Measurements from ENCODE around the gene VWC2L. TPM values are rescaled to one million over a fixed set of nuclear protein-coding genes. Genes with fewer than 3 reads are reported as not detected.

The VWC2L gene
- total RNA-seq, 2 experiments from 2014 or later = not detected

DNA sequence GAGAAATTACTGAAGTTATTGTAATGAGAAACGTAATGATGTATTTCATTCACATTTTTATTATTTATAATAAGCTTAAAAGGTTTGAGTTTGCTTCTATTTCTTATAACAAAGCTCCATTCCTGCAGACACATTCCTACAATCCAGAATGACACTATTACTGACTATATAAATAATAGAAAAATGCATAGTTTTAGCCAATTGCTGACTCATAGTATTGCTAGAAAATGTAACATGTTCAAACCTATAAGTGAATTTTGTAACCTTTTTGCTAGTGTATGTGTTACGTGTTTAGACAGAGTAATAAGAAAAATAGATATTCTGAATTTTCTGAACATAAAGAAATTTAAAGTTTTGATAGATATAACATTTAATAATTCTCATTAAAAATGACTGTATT is 9.3 kb upstream of the VWC2L start:
- Mint-ChIP-seq H3K4me1 (no peaks in the 10 kb centered on the region), H3K27me3 (no peaks in the 10 kb centered on the region), H3K36me3 (ENCODE audit: low read depth) (no peaks in the 10 kb centered on the region), H3K4me3 (no peak overlapping the region), H3K27ac (no peak overlapping the region), H3K9me3 (no peaks in the 10 kb centered on the region)
- CTCF ChIA-PET = no interaction called here
- DNase-seq = no peak
- POLR2A ChIA-PET = no interaction called here

- Mint-ChIP-seq H3K4me1 (no peaks in the 10 kb centered on the region), H3K36me3 (ENCODE audit: low read depth) (no peaks in the 10 kb centered on the region), H3K27me3 (no peaks in the 10 kb centered on the region), H3K27ac (no peak overlapping the region), H3K9me3 (no peaks in the 10 kb centered on the region), H3K4me3 (no peak overlapping the region)
- DNase-seq = no peak
- POLR2A ChIA-PET = no interaction called here
- CTCF ChIA-PET = no interaction called here
Measured at GRCh38 chr2:214410128-214410775, 602 bp upstream of the VWC2L start.

- Mint-ChIP-seq H3K36me3 (ENCODE audit: low read depth) (no peaks in the 10 kb centered on the region), H3K9me3 (no peaks in the 10 kb centered on the region), H3K4me3 (no peak overlapping the region), H3K27me3 (no peaks in the 10 kb centered on the region), H3K4me1 (no peaks in the 10 kb centered on the region), H3K27ac (no peak overlapping the region)
- POLR2A ChIA-PET = no interaction called here
- DNase-seq = no peak
- CTCF ChIA-PET = no interaction called here
Measured at GRCh38 chr2:214412679-214413078, 1.8 kb downstream of the VWC2L start.

- DNase-seq = no peak
- H3K36me3 Mint-ChIP-seq (ENCODE audit: low read depth) = no peaks in the 10 kb centered on the region
Measured at GRCh38 chr2:214436470-214436869, 25.6 kb downstream of the VWC2L start.

GRCh38 chr2:214450118-214450894 is 39.5 kb downstream of the VWC2L start:
- ChIA-PET POLR2A (no interaction called here), CTCF (no interaction called here)
- H3K27me3 Mint-ChIP-seq = no peaks in the 10 kb centered on the region
- no peaks in the 10 kb centered on the region for H3K4me1 Mint-ChIP-seq
- no peak for DNase-seq
- no peaks in the 10 kb centered on the region for H3K9me3 Mint-ChIP-seq
- no peak overlapping the region for H3K27ac Mint-ChIP-seq
- no peaks in the 10 kb centered on the region for H3K36me3 Mint-ChIP-seq (ENCODE audit: low read depth)
- no peak overlapping the region for H3K4me3 Mint-ChIP-seq

More at GRCh38 chr2:214436470-214436869, 25.6 kb downstream of the VWC2L start:
- Mint-ChIP-seq H3K4me3 (no peak overlapping the region), H3K4me1 (no peaks in the 10 kb centered on the region), H3K27me3 (no peaks in the 10 kb centered on the region), H3K27ac (no peak overlapping the region), H3K9me3 (no peaks in the 10 kb centered on the region)
- ChIA-PET CTCF (no interaction called here), POLR2A (no interaction called here)

GRCh38 chr2:214451516-214452275 is 40.8 kb downstream of the VWC2L start:
- Mint-ChIP-seq H3K36me3 (ENCODE audit: low read depth) (no peaks in the 10 kb centered on the region), H3K4me1 (no peaks in the 10 kb centered on the region), H3K9me3 (no peaks in the 10 kb centered on the region), H3K27me3 (no peaks in the 10 kb centered on the region), H3K27ac (no peak overlapping the region), H3K4me3 (no peak overlapping the region)
- CTCF ChIA-PET = no interaction called here
- DNase-seq = no peak
- POLR2A ChIA-PET = no interaction called here

DNA sequence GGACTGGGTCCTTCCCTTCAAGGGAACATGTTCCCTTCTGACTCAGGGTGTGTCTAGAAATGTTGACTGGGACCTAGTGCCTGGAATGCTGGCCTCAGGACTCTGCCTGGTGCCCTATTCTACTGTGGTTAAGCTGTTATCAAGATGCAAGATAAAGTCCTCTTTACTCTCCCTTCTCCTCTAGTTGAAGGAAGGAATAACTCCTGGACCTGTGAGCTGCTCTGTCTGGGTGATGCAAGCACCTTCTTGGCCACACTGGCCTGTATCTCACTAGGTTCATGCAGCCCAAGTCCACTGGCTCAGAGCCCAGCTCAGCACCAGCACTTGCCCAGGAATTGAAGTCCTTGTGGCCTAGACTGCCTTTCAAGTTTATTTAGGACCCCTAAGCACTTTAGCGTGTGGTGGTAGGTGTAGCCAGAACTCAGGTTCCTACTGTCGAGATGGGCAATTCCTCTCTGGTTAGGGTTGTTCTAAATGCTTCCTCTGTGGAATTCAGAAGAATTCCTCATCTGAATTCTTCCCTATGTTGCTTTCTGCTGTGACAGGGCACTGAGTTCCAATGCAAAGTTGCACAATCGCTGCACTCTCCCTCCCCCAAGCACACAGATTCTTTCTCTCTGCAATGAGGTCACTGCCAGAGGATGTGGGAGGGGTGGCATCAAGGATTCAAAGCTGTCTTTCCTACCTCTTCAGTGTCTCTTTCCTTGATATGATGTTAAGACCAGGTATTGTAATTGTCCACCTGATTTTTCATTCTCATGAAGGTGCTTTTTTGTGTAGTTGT is 54.7 kb downstream of the VWC2L start:
- no peak overlapping the region for H3K27ac Mint-ChIP-seq
- CTCF ChIA-PET = no interaction called here
- peaks cover 2% of the 10 kb centered on the region for H3K9me3 Mint-ChIP-seq
- POLR2A ChIA-PET = no interaction called here
- no peaks in the 10 kb centered on the region for H3K36me3 Mint-ChIP-seq (ENCODE audit: low read depth)
- DNase-seq = no peak
- no peaks in the 10 kb centered on the region for H3K27me3 Mint-ChIP-seq
- no peaks in the 10 kb centered on the region for H3K4me1 Mint-ChIP-seq
- H3K4me3 Mint-ChIP-seq = no peak overlapping the region

GRCh38 chr2:214469728-214470127 is 58.9 kb downstream of the VWC2L start:
- POLR2A ChIA-PET = no interaction called here
- Mint-ChIP-seq H3K4me1 (no peaks in the 10 kb centered on the region), H3K9me3 (no peaks in the 10 kb centered on the region), H3K4me3 (no peak overlapping the region), H3K27ac (no peak overlapping the region), H3K27me3 (no peaks in the 10 kb centered on the region), H3K36me3 (ENCODE audit: low read depth) (no peaks in the 10 kb centered on the region)
- CTCF ChIA-PET = no interaction called here
- DNase-seq = no peak

- POLR2A ChIA-PET = no interaction called here
- Mint-ChIP-seq H3K4me3 (no peak overlapping the region), H3K9me3 (no peaks in the 10 kb centered on the region), H3K27ac (no peak overlapping the region), H3K36me3 (ENCODE audit: low read depth) (no peaks in the 10 kb centered on the region), H3K4me1 (no peaks in the 10 kb centered on the region), H3K27me3 (no peaks in the 10 kb centered on the region)
- CTCF ChIA-PET = no interaction called here
- no peak for DNase-seq
Measured at GRCh38 chr2:214471382-214471781, 60.5 kb downstream of the VWC2L start.

GRCh38 chr2:214471990-214472389 is 61.1 kb downstream of the VWC2L start:
- ChIA-PET CTCF (no interaction called here), POLR2A (no interaction called here)
- H3K36me3 Mint-ChIP-seq (ENCODE audit: low read depth) = no peaks in the 10 kb centered on the region
- H3K4me1 Mint-ChIP-seq = no peaks in the 10 kb centered on the region
- H3K27ac Mint-ChIP-seq = no peak overlapping the region
- no peak for DNase-seq
- no peak overlapping the region for H3K4me3 Mint-ChIP-seq
- no peaks in the 10 kb centered on the region for H3K27me3 Mint-ChIP-seq
- no peaks in the 10 kb centered on the region for H3K9me3 Mint-ChIP-seq

DNA sequence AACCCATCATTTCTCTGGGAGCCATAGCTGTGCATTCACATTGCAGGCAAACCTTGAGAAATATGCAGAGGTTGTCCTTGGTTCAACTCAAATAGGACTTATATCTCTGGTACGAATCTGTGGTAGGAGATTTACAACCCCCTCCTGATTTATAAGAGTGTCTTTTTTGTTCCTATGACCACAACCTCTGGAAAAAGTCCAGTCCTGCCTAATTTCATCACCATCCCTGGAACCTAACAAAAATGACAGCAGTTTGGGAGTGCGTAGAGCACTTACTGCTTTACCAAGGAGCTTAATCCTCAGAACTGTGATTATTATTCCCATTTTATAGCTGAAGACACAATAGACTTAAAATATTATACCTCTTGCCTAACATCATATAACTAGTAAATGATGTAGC is 66.5 kb downstream of the VWC2L start:
- Mint-ChIP-seq H3K4me1 (no peaks in the 10 kb centered on the region), H3K36me3 (ENCODE audit: low read depth) (no peaks in the 10 kb centered on the region), H3K27ac (no peak overlapping the region), H3K4me3 (no peak overlapping the region), H3K9me3 (no peaks in the 10 kb centered on the region), H3K27me3 (no peaks in the 10 kb centered on the region)
- ChIA-PET POLR2A (interaction anchor here (1.1 kb wide), 1 partner anchor 34 kb away, joined by 3 read pairs; no protein-coding TSS in a partner anchor), CTCF (no interaction called here)
- DNase-seq = no peak

- ChIA-PET POLR2A (no interaction called here), CTCF (no interaction called here)
- Mint-ChIP-seq H3K4me1 (no peaks in the 10 kb centered on the region), H3K4me3 (no peak overlapping the region), H3K9me3 (no peaks in the 10 kb centered on the region), H3K27ac (no peak overlapping the region), H3K36me3 (ENCODE audit: low read depth) (no peaks in the 10 kb centered on the region), H3K27me3 (no peaks in the 10 kb centered on the region)
- DNase-seq = no peak
Measured at GRCh38 chr2:214481204-214481603, 70.3 kb downstream of the VWC2L start.

DNA sequence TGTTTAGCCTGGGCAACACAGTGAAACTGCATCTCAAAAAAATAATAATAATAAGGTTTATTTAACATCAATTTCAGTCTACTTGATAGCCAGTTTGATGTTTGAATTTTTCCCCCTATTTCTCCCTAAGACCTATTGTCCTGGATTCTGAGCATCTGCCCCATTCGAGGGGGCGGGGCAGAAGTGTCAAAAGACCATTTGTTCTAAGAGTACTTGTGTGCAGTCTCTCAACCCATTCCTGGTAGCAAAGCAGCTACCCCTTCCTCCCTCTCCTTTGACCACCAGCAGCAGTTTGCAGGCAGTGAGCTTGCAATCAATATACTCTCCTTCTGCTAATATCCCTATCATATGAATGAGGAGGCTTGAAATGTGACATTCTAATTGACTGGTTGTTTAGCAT is 71.9 kb downstream of the VWC2L start:
- H3K4me1 Mint-ChIP-seq = no peaks in the 10 kb centered on the region
- H3K4me3 Mint-ChIP-seq = no peak overlapping the region
- no peaks in the 10 kb centered on the region for H3K9me3 Mint-ChIP-seq
- POLR2A ChIA-PET = no interaction called here
- no peak for DNase-seq
- H3K36me3 Mint-ChIP-seq (ENCODE audit: low read depth) = no peaks in the 10 kb centered on the region
- no peaks in the 10 kb centered on the region for H3K27me3 Mint-ChIP-seq
- H3K27ac Mint-ChIP-seq = no peak overlapping the region
- CTCF ChIA-PET = no interaction called here
